Upper lobe of right lung (tissue), 1 donor: ENCODE data around the gene OGDHL. TPM values are rescaled to one million over a fixed set of nuclear protein-coding genes. Genes with fewer than 3 reads are reported as not detected.

Source experiments
- ATAC-seq: fragments of 200-7000 bp; cut with Tn5 transposase; one replicate; pipeline ENCODE4 v1.9.1; 2020; ENCODE audit warnings: mild to moderate bottlenecking, moderate library complexity
- DNase-seq: peaks from one replicate; pipeline ENCODE4 v3.0.0-alpha.2; 2020
- H3K27ac ChIP-seq: fragments of 200-600 bp; one replicate; pipeline ENCODE4 v1.8.0; 2022
- H3K27me3 ChIP-seq: fragments of 200-600 bp; one replicate; pipeline ENCODE4 v1.8.0; 2022; ENCODE audit warnings: mild to moderate bottlenecking
- H3K36me3 ChIP-seq: fragments of 200-600 bp; one replicate; pipeline ENCODE4 v1.8.0; 2022
- H3K4me1 ChIP-seq: fragments of 200-600 bp; one replicate; pipeline ENCODE4 v1.8.0; 2022
- H3K4me3 ChIP-seq: fragments of 200-600 bp; one replicate; pipeline ENCODE4 v1.8.0; 2022; ENCODE audit warnings: mild to moderate bottlenecking
- H3K9me3 ChIP-seq: fragments of 200-600 bp; one replicate; pipeline ENCODE4 v1.8.0; 2022
- intact Hi-C: fragments of 100-400 bp; cut with DNase I; formaldehyde crosslinking; loops from one replicate; pipeline ENCODE4 v1.11.0; 2022
- total RNA-seq: library from RNA; stranded (reverse); fragmentation: NEBNext Ultra II Directional; extraction: Animal tissue kit (Norgen Biotek cat#: 25700); gene quantifications from one replicate; pipeline ENCODE4 v1.2.1, GENCODE V29; 2021
- TF ChIP-seq, protein P1 (sequence below): fragments of 200-600 bp; IDR thresholded peaks from one replicate; pipeline ENCODE4 v1.8.0; 2022; ENCODE audit warnings: antibody characterized with exemption
- donor health status: DM: no; HTN: yes; CAD: no; lungs with severe emphysema.

OGDHL gene
- total RNA-seq, 1 donor from 2014 or later: 0.69 TPM

DNA sequence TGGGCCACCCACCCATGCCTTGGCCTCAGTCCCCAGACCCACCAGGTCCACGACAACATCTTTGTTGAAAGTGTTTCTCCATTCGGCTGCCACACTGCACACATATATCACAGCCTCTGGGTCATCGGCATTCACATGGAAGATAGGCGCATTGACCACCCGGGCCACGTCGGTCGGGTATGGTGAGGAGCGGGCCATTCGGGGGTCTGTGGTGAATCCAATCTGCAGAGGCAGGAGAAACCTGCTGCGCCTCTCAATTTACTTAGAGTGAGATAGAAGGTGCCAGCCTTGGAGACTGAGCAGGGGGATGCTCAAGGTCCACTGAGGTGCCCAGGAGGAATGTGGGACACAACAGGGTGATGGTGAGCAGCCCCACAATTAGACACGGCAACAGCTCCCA is 16.4 kb downstream of the OGDHL start:
- ATAC-seq (no peak), DNase-seq (no peak)
- no peak overlapping the region for H3K4me3 ChIP-seq
- intact Hi-C loops: no loop called here
- H3K9me3 ChIP-seq: no peaks in the 10 kb centered on the region
- H3K36me3 ChIP-seq: no peaks in the 10 kb centered on the region
- TF ChIP-seq, protein P1, sequence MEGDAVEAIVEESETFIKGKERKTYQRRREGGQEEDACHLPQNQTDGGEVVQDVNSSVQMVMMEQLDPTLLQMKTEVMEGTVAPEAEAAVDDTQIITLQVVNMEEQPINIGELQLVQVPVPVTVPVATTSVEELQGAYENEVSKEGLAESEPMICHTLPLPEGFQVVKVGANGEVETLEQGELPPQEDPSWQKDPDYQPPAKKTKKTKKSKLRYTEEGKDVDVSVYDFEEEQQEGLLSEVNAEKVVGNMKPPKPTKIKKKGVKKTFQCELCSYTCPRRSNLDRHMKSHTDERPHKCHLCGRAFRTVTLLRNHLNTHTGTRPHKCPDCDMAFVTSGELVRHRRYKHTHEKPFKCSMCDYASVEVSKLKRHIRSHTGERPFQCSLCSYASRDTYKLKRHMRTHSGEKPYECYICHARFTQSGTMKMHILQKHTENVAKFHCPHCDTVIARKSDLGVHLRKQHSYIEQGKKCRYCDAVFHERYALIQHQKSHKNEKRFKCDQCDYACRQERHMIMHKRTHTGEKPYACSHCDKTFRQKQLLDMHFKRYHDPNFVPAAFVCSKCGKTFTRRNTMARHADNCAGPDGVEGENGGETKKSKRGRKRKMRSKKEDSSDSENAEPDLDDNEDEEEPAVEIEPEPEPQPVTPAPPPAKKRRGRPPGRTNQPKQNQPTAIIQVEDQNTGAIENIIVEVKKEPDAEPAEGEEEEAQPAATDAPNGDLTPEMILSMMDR: no peak
- no peaks in the 10 kb centered on the region for H3K27me3 ChIP-seq
- no peak overlapping the region for H3K27ac ChIP-seq
- no peaks in the 10 kb centered on the region for H3K4me1 ChIP-seq

DNA sequence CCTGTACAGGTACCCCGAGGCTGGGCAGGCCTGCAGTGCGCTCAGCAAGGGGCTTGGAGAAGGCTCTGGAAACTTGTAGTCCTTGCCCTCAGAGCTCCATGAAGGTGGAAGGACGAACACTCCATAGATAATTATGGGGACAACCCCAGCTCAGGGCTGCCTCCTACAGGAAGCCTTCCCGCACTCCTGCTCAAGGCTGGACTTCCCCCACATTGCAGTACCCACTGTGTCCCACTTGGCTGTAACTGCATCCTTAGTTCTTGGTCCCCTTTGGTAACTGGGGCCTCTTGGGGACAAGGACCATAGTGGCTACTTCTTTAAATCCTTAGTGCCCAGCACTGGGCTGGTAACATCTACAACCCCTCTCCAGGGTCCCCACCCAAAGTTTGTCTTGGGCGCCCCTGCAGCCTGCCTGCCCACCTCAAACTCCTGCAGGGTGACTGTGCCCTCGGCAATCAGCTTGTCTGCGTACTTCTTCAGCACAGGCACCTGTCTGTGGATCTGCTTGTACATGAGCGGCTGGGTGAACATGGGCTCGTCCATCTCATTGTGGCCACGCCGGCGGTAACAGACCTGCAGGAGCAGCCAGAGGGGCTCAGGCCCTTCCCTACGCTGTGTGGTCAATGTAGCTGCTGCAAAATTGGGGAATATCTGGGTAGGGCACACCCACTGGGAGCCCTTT is 17.1 kb downstream of the OGDHL start:
- Histone ChIP-seq H3K27me3 (no peaks in the 10 kb centered on the region), H3K36me3 (no peaks in the 10 kb centered on the region), H3K4me1 (no peaks in the 10 kb centered on the region), H3K9me3 (no peaks in the 10 kb centered on the region), H3K27ac (no peak overlapping the region), H3K4me3 (no peak overlapping the region)
- intact Hi-C loops: no loop called here
- TF ChIP-seq, protein P1: no peak
- ATAC-seq (no peak), DNase-seq (no peak)

GRCh38 chr10:49744091-49744685 is 17.9 kb downstream of the OGDHL start:
- DNase-seq (no peak), ATAC-seq (no peak)
- H3K4me1 ChIP-seq: no peaks in the 10 kb centered on the region
- no peaks in the 10 kb centered on the region for H3K9me3 ChIP-seq
- H3K36me3 ChIP-seq: no peaks in the 10 kb centered on the region
- no peak overlapping the region for H3K27ac ChIP-seq
- intact Hi-C loops: no loop called here
- TF ChIP-seq, protein P1: no peak
- H3K27me3 ChIP-seq: no peaks in the 10 kb centered on the region
- H3K4me3 ChIP-seq: no peak overlapping the region

DNA sequence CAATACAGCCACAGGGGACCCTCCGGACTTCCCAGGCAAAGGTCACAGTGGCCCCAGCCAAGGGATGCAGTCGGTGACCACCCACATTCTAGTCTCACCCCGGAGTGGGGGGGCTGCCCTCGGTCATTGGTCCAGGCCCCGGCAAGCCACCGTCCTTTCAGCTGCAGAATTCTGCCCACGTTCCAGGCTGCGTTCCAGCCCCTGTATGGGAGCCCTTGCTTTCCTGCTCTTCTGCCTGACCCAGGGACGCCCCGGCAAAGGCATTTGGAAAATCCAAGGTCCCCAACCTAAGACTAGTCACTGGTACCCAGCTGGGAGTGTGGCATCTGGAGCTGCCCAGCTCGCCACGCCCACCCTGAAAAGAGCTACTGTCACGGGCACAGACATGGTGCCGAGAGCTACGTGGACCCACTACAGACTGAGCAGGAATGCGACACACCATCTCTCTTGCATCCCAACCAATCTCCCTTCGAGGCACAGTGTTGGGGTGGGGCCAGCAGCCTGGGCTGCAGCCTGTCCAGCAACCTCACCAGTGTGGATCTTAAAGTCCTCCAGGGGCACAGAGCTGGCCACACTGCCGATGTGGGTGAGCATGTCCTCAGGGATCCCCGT is 18.6 kb downstream of the OGDHL start:
- ATAC-seq (no peak), DNase-seq (no peak)
- intact Hi-C loops: no loop called here
- Histone ChIP-seq H3K4me3 (no peak overlapping the region), H3K27me3 (no peaks in the 10 kb centered on the region), H3K36me3 (no peaks in the 10 kb centered on the region), H3K4me1 (no peaks in the 10 kb centered on the region), H3K27ac (no peak overlapping the region), H3K9me3 (no peaks in the 10 kb centered on the region)
- TF ChIP-seq, protein P1: no peak

DNA sequence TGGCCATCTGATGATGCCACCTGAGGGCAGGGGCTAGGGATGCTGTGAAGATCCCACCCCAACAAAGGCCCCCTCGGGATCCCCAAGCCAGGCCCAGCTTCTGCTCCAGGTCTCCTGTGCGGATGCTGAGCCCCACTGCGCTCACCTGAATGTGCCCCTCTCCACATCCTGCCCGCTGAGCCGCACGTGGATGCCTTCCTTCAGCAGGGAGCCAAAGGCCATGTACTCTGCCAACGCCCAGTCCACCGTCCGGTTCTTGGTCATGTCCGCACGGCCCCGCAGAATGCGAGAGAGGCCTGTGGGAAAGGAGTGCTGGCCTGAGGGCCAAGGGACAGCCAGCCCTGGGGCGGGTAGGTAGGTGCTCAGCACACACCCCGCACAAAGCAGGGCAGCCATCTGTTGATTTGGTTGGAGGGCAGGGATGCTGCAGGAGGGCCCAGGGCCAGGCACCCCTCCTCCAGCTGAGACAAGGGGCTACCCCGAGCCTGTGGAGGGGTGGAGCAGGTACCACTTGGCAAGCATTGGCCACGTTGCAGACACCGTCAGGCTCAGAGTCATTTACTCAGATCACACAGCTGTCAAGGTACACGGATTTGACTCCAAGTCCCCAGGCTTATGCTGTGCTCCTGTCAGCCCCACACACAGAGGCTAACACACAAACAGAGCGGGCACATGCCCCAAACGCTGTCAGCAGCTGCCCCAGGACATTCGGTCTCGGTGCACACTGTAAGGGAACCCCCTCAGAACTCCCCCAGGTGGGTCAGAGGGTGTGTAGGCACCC is 19.2 kb downstream of the OGDHL start:
- DNase-seq: no peak
- H3K4me3 ChIP-seq: no peak overlapping the region
- no peak for ATAC-seq
- TF ChIP-seq, protein P1: no peak
- no peaks in the 10 kb centered on the region for H3K9me3 ChIP-seq
- H3K4me1 ChIP-seq: no peaks in the 10 kb centered on the region
- no peak overlapping the region for H3K27ac ChIP-seq
- intact Hi-C loops: no loop called here
- no peaks in the 10 kb centered on the region for H3K27me3 ChIP-seq
- H3K36me3 ChIP-seq: no peaks in the 10 kb centered on the region
